Endothelial cell (in vitro differentiated cells): ENCODE results near the gene RGS6. TPM values are rescaled to one million over a fixed set of nuclear protein-coding genes. Genes with fewer than 3 reads are reported as not detected.

ENCODE experiments used
- DNase-seq: peaks from one replicate; pipeline ENCODE4 v3.0.0; 2021; ENCODE audit warnings: low spot score
- H3K27ac Mint-ChIP-seq: one replicate; pipeline ENCODE4 v1.8.0; 2021; ENCODE audit warnings: mixed read lengths, inconsistent platforms; ENCODE audit not compliant: unreplicated experiment
- H3K27me3 Mint-ChIP-seq: one replicate; pipeline ENCODE4 v1.8.0; 2021; ENCODE audit warnings: mild to moderate bottlenecking, moderate library complexity, mixed read lengths, inconsistent platforms; ENCODE audit not compliant: unreplicated experiment
- H3K36me3 Mint-ChIP-seq: one replicate; pipeline ENCODE4 v1.8.0; 2021; ENCODE audit warnings: mild to moderate bottlenecking, low read depth, mixed read lengths, inconsistent platforms; ENCODE audit not compliant: unreplicated experiment
- H3K4me1 Mint-ChIP-seq: one replicate; pipeline ENCODE4 v1.8.0; 2021; ENCODE audit warnings: mild to moderate bottlenecking, mixed read lengths, inconsistent platforms; ENCODE audit not compliant: unreplicated experiment
- H3K4me3 Mint-ChIP-seq: one replicate; pipeline ENCODE4 v1.8.0; 2021; ENCODE audit warnings: mild to moderate bottlenecking, mixed read lengths, inconsistent platforms; ENCODE audit not compliant: unreplicated experiment
- H3K9me3 Mint-ChIP-seq: one replicate; pipeline ENCODE4 v1.8.0; 2021; ENCODE audit warnings: mixed read lengths, inconsistent platforms; ENCODE audit not compliant: unreplicated experiment
- total RNA-seq: library from RNA; stranded (reverse); fragmentation: NEBNext Ultra II Directional; extraction: Animal tissue kit (Norgen Biotek cat#: 25700); gene quantifications from one replicate; pipeline ENCODE4 v1.2.1, GENCODE V29; 2021; ENCODE audit not compliant: unreplicated experiment
- TF ChIP-seq, protein P1 (sequence below): fragments of 200-600 bp; sonication (generic); IDR thresholded peaks from one replicate; pipeline ENCODE4 v1.5.0; 2021; ENCODE audit warnings: antibody characterized with exemption; ENCODE audit not compliant: unreplicated experiment

Gene RGS6
- total RNA-seq, 1 donor from 2014 or later = 15.7 TPM

GRCh38 chr14:72554994-72555608 lies 622.9 kb downstream of the RGS6 start:
- no peak for DNase-seq
- Mint-ChIP-seq H3K27ac (no peak overlapping the region), H3K9me3 (no peaks in the 10 kb centered on the region), H3K36me3 (no peaks in the 10 kb centered on the region), H3K4me3 (no peak overlapping the region), H3K27me3 (no peaks in the 10 kb centered on the region), H3K4me1 (peaks cover 6% of the 10 kb centered on the region)
- TF ChIP-seq, protein P1, sequence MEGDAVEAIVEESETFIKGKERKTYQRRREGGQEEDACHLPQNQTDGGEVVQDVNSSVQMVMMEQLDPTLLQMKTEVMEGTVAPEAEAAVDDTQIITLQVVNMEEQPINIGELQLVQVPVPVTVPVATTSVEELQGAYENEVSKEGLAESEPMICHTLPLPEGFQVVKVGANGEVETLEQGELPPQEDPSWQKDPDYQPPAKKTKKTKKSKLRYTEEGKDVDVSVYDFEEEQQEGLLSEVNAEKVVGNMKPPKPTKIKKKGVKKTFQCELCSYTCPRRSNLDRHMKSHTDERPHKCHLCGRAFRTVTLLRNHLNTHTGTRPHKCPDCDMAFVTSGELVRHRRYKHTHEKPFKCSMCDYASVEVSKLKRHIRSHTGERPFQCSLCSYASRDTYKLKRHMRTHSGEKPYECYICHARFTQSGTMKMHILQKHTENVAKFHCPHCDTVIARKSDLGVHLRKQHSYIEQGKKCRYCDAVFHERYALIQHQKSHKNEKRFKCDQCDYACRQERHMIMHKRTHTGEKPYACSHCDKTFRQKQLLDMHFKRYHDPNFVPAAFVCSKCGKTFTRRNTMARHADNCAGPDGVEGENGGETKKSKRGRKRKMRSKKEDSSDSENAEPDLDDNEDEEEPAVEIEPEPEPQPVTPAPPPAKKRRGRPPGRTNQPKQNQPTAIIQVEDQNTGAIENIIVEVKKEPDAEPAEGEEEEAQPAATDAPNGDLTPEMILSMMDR = no peak

DNA sequence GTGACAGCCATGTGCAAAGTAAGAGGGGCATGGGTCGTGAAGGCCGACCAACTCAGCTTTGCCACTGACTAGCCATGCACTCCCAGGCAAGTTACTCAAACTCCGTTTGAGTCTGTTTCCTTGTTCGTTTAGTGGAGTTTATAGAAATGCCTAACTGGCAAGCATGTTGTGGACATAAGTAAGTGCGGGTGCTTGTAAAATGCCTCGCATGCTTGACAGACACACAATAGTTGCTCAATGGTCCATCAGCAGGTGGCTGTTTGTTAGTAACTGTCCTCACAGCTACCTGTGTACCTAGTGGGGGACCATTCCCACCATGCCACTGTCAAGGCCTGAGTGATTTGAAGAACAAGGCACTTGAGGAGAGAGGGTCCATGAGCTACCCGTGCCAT lies 623.4 kb downstream of the RGS6 start:
- Mint-ChIP-seq H3K27me3 (peaks cover 3% of the 10 kb centered on the region), H3K9me3 (no peaks in the 10 kb centered on the region)
- TF ChIP-seq, protein P1 = no peak

DNA sequence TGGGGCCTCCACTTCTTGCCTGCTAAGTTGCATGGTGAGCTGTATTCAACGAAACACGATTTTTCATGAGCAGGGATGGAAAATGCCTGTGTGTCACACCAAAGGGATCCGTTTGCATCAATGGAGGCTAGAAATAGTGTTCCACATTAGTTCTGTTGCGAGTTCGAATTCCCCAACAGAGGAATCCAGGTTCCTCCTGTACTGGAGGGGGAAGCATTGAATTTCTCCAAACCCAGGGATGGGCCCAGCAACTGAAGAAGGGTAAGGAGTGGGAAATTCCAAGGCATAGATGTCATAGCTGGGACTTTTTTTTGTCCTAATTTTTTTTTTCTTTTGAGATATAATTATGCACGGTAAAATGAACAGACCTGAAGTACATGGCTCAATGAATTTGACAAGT lies 625.4 kb downstream of the RGS6 start:
- TF ChIP-seq, protein P1 = no peak
- Mint-ChIP-seq H3K4me3 (no peak overlapping the region), H3K27ac (no peak overlapping the region), H3K27me3 (peaks cover 10% of the 10 kb centered on the region), H3K4me1 (peaks cover 10% of the 10 kb centered on the region), H3K9me3 (no peaks in the 10 kb centered on the region), H3K36me3 (peaks cover 3% of the 10 kb centered on the region)
- no peak for DNase-seq

More for the DNA sequence above, 623.4 kb downstream of the RGS6 start:
- Mint-ChIP-seq H3K36me3 (peaks cover 2% of the 10 kb centered on the region), H3K4me1 (peaks cover 9% of the 10 kb centered on the region), H3K27ac (no peak overlapping the region), H3K4me3 (no peak overlapping the region)
- DNase-seq = no peak

DNA sequence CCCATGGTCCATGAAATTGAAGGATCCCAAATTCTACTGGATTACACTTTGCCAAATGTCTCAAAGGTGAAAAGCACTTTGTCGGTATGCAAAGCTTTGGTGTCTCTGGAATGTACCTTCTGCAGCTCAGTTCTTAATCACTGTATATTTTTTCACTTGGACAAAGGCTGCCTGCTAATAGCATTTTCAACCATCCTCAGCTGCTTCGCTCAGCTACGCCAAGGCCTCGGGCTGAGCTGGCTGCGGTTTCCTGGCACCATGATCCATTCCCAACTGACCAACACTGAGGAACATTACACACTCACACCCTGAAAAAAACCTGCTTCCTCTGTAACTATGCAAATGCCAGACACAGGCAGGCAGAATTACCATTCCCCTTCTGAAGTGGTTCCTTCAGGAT lies 626.5 kb downstream of the RGS6 start:
- Mint-ChIP-seq H3K4me1 (peaks cover 10% of the 10 kb centered on the region), H3K9me3 (no peaks in the 10 kb centered on the region), H3K27me3 (peaks cover 13% of the 10 kb centered on the region), H3K36me3 (peaks cover 3% of the 10 kb centered on the region), H3K27ac (no peak overlapping the region), H3K4me3 (no peak overlapping the region)
- no peak for DNase-seq
- TF ChIP-seq, protein P1 = no peak

DNA sequence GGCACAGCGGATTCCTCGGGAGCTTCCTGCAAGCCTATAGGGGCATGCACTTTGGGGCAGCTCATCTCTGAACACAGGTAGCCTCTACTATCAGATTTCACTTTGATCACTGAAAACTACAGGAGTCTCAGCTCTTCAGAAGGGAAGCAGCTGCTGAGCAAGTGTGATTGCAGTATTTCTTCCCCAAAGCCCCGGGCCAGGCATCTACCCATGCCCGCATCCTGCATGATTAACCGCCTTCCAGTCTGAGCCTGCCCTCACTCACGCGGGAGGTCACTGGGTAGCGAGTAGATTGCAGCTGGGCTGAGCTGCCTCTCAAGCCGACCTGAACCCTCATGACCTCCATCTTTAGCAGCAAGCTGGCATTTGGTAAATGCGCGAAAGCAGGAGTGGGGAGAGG lies 627.0 kb downstream of the RGS6 start:
- Mint-ChIP-seq H3K27me3 (peaks cover 15% of the 10 kb centered on the region), H3K4me1 (peaks cover 10% of the 10 kb centered on the region), H3K27ac (no peak overlapping the region), H3K36me3 (peaks cover 3% of the 10 kb centered on the region), H3K4me3 (no peak overlapping the region), H3K9me3 (no peaks in the 10 kb centered on the region)
- DNase-seq = no peak
- TF ChIP-seq, protein P1 = no peak
